Right atrium auricular region (tissue), 2 donors: Measurements from ENCODE around the gene OR10D3. TPM values are rescaled to one million over a fixed set of nuclear protein-coding genes. Genes with fewer than 3 reads are reported as not detected.
"Not testable (repeated sequence)": the region's sequence is repeated elsewhere in the genome, so short reads cannot be mapped to it uniquely, and the experiment has no call there.

Source experiments
- DNase-seq: peaks from one replicate; pipeline ENCODE4 v3.0.0-alpha.2; 2019; ENCODE audit warnings: low spot score
- H3K27ac ChIP-seq, 2 donors: fragments of 200-600 bp; sonication (generic); 1 replicate in 1 of 2; 2 replicates in 1 of 2; pipeline ENCODE4 v1.5.1; 2016 to 2019
- H3K27me3 ChIP-seq, 2 donors: fragments of 200-600 bp; sonication (generic); one replicate each; pipeline versions ENCODE4 v1.5.1 to v1.6.0; 2017 to 2019
- H3K36me3 ChIP-seq: fragments of 200-600 bp; sonication (generic); one replicate; pipeline ENCODE4 v1.5.1; 2016
- H3K4me1 ChIP-seq, 2 donors: fragments of 200-600 bp; sonication (generic); one replicate each; pipeline versions ENCODE4 v1.5.1 to v1.6.0; 2017 to 2019
- H3K4me3 ChIP-seq, 2 donors: fragments of 200-600 bp; sonication (generic); 1 replicate in 1 of 2; 2 replicates in 1 of 2; pipeline ENCODE4 v1.5.1; 2017 to 2019; ENCODE audit warnings: mild to moderate bottlenecking in 1 of 2, moderate library complexity in 1 of 2
- H3K9me3 ChIP-seq, 2 donors: fragments of 200-600 bp; sonication (generic); one replicate each; pipeline ENCODE4 v1.5.1; 2019
- total RNA-seq, 2 donors: library from RNA; depleted of rRNA; stranded (reverse); fragments of >200 nt; gene quantifications; one replicate each; pipeline ENCODE4 v1.1.0, GENCODE V29; 2016
- TF ChIP-seq, protein P1 (sequence below), 2 donors: fragments of 200-600 bp; sonication (generic); IDR thresholded peaks; one replicate each; pipeline ENCODE4 v1.5.1; 2019; ENCODE audit warnings: antibody characterized with exemption in 2 of 2

The OR10D3 gene
- total RNA-seq, 2 donors from 2014 or later: not detected

DNA sequence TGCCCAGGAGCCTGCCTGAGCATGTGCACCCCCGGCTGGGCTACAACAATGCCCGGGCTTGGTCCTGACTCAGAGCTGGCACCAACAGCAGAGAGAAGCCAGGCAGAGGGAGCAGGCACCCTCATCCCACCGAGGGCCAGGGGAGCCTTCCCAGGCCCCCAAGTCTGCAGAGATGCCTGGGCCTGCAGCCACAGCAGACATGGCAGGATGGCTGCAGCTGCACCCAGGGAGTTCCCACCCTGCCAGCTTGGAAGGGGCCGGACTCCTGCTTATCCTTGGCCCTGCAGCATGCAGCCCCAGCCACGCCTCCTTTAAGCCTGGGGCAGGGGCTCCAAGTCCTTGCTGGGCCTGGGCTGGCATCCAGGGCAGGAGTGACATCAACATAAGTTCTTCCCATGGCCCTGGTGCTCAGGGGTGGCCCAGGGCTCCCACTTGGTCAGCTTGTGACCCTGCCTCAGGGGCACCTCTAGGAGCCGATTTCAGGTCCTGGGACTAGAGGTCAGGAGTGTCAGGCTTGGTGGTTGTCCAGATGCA is 26.7 kb downstream of the OR10D3 start:
- DNase-seq: no peak
- Histone ChIP-seq H3K36me3 (no peaks in the 10 kb centered on the region), H3K9me3 (no peaks in the 10 kb centered on the region), H3K27me3 (no peaks in the 10 kb centered on the region), H3K4me3 (no peak overlapping the region), H3K4me1 (no peaks in the 10 kb centered on the region), H3K27ac (no peak overlapping the region)
- TF ChIP-seq, protein P1, sequence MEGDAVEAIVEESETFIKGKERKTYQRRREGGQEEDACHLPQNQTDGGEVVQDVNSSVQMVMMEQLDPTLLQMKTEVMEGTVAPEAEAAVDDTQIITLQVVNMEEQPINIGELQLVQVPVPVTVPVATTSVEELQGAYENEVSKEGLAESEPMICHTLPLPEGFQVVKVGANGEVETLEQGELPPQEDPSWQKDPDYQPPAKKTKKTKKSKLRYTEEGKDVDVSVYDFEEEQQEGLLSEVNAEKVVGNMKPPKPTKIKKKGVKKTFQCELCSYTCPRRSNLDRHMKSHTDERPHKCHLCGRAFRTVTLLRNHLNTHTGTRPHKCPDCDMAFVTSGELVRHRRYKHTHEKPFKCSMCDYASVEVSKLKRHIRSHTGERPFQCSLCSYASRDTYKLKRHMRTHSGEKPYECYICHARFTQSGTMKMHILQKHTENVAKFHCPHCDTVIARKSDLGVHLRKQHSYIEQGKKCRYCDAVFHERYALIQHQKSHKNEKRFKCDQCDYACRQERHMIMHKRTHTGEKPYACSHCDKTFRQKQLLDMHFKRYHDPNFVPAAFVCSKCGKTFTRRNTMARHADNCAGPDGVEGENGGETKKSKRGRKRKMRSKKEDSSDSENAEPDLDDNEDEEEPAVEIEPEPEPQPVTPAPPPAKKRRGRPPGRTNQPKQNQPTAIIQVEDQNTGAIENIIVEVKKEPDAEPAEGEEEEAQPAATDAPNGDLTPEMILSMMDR (IDR thresholded peaks at IDR 0.05): no peak

DNA sequence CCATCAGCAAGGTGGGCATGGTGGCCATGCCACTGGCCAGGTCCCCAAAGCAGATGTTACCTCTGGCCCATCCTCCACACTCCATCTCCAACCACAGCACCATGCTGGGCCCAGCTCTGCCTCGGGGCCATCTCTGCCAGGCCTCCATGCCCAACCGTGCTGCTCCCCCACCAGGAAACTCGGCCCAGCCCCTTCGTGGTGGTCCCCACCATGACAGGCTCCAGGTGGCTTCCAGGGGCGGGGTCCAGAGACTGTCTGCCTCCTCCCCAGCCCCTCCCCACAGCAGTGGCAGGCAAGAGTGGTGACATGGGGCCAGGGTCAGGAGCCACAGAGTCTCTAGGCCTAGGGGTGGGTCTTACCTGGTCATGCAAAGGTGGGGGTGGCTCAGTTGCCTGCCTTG is 27.3 kb downstream of the OR10D3 start:
- TF ChIP-seq, protein P1 (IDR thresholded peaks at IDR 0.05): no peak
- H3K4me3 ChIP-seq: no peak overlapping the region
- H3K36me3 ChIP-seq: no peaks in the 10 kb centered on the region
- DNase-seq: no peak
- H3K9me3 ChIP-seq: no peaks in the 10 kb centered on the region
- no peaks in the 10 kb centered on the region for H3K4me1 ChIP-seq
- no peaks in the 10 kb centered on the region for H3K27me3 ChIP-seq
- no peak overlapping the region for H3K27ac ChIP-seq

DNA sequence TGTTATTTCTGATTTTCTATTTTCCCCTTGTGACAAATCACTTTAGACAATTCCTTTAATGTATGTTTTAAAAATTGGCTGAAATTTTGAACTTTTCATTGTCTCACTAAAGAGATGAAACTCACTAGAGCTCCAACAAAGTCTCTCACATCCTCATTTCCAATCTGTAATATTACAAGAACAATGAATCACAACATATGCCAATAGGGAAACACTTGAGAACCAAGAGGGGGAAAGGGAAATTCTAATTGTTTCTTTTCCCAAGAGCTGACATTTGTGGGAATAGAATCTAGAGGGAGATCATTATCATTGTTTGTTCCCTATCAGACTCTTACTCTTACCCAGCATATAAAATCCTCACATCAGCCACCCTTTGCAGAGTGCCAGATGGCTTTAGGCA is 28.2 kb downstream of the OR10D3 start:
- DNase-seq: no peak
- Histone ChIP-seq H3K9me3 (no peaks in the 10 kb centered on the region), H3K27ac (no peak overlapping the region), H3K36me3 (no peaks in the 10 kb centered on the region), H3K4me3 (no peak overlapping the region), H3K27me3 (no peaks in the 10 kb centered on the region), H3K4me1 (no peaks in the 10 kb centered on the region)
- TF ChIP-seq, protein P1 (IDR thresholded peaks at IDR 0.05): no peak

DNA sequence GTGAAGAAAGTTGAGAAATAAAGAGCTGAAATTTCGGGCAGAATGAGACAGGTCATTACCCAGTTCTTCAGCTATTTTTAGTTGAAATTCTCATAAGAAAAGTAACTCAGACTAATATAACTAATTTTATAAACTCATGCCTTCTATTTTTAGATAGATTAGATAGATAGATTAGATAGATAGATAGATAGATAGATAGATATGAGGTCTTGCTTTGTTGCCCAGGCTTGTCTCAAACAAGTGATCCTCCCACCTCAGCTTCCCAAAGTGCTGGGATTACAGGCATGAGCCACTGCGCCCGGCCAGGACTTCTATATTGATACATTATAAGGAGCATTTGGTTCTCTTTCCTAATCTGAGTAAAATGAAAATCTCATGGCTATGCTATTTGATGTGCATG is 30.9 kb downstream of the OR10D3 start:
- TF ChIP-seq, protein P1 (IDR thresholded peaks at IDR 0.05): no peak
- no peaks in the 10 kb centered on the region for H3K4me1 ChIP-seq

DNA sequence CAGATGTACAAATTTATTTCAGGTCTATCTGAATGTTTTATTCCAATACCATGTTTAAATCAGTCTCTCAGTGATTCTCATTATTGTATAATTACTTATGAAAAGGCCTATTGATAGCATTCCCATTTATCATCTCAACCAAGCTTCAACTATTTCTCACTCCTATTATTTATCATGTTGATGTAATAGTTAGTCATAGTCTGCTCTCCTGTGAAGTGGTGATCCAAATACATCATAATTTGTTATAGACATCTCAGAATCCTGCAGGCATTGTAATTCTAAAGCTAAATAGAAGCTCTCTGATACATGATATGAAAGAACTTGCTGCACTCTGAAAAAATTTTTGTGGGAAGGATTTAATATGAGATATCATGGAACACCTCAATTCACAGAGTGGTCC is 36.0 kb downstream of the OR10D3 start:
- no peak for DNase-seq
- no peak overlapping the region for H3K27ac ChIP-seq
- TF ChIP-seq, protein P1 (IDR thresholded peaks at IDR 0.05): no peak
- no peak overlapping the region for H3K4me3 ChIP-seq
- H3K4me1 ChIP-seq: no peaks in the 10 kb centered on the region
- no peaks in the 10 kb centered on the region for H3K27me3 ChIP-seq
- no peaks in the 10 kb centered on the region for H3K36me3 ChIP-seq
- H3K9me3 ChIP-seq: no peaks in the 10 kb centered on the region

More for the DNA sequence above, 30.9 kb downstream of the OR10D3 start:
- no peaks in the 10 kb centered on the region for H3K27me3 ChIP-seq
- no peak overlapping the region for H3K27ac ChIP-seq
- H3K36me3 ChIP-seq: no peaks in the 10 kb centered on the region
- no peak overlapping the region for H3K4me3 ChIP-seq
- no peaks in the 10 kb centered on the region for H3K9me3 ChIP-seq
- DNase-seq: no peak

DNA sequence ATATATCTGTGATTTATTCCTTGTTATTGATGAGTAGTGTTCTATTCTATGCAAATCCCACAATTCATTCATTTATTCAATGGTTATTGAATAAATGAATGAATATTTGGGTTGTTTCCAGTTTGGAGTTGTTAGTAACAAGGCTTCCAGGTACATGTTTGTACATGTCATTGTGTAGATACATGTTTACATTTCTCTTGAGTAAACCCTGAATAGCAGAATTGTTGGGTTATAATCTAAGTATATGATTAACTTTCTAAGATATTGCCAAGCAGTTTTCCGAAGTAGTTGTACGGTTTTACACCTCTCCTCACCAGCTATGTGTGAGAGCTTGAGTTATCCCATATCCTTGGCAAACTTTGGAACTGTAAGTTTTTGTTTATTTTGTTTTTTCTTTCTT is 39.3 kb downstream of the OR10D3 start:
- no peaks in the 10 kb centered on the region for H3K27me3 ChIP-seq
- no peaks in the 10 kb centered on the region for H3K4me1 ChIP-seq
- TF ChIP-seq, protein P1 (IDR thresholded peaks at IDR 0.05): no peak
- no peaks in the 10 kb centered on the region for H3K9me3 ChIP-seq
- no peak overlapping the region for H3K27ac ChIP-seq
- no peaks in the 10 kb centered on the region for H3K36me3 ChIP-seq
- no peak overlapping the region for H3K4me3 ChIP-seq
- DNase-seq: no peak

DNA sequence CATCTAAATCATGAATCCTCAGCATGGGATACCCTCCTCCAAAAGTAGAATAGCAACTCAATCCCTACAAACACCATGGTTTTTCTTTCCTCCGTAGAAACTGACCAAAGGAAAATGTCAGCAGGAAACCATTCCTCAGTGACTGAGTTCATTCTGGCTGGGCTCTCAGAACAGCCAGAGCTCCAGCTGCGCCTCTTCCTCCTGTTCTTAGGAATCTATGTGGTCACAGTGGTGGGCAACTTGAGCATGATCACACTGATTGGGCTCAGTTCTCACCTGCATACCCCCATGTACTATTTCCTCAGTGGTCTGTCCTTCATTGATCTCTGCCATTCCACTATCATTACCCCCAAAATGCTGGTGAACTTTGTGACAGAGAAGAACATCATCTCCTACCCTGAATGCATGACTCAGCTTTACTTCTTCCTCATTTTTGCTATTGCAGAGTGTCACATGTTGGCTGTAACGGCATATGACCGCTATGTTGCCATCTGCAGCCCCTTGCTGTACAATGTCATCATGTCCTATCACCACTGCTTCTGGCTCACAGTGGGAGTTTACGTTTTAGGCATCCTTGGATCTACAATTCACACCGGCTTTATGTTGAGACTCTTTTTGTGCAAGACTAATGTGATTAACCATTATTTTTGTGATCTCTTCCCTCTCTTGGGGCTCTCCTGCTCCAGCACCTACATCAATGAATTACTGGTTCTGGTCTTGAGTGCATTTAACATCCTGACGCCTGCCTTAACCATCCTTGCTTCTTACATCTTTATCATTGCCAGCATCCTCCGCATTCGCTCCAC is 41.7 kb downstream of the OR10D3 start:
- DNase-seq, H3K27ac ChIP-seq, H3K4me1 ChIP-seq, H3K4me3 ChIP-seq, H3K36me3 ChIP-seq, H3K9me3 ChIP-seq, H3K27me3 ChIP-seq: not testable (repeated sequence)
